Stimulated activated CD8-positive, alpha-beta memory T cell treated with anti-CD3 and anti-CD28 coated beads, Interleukin-12 subunit alpha, Interleukin-12 subunit beta, amount 100 ng/mL, for 4 hours (primary cell): Measurements from ENCODE around the gene TYMS.

Experiments used
- DNase-seq: peaks from one replicate; pipeline ENCODE4 v3.0.0-alpha.2; 2020; ENCODE audit warnings: low read depth

TYMS gene

DNA sequence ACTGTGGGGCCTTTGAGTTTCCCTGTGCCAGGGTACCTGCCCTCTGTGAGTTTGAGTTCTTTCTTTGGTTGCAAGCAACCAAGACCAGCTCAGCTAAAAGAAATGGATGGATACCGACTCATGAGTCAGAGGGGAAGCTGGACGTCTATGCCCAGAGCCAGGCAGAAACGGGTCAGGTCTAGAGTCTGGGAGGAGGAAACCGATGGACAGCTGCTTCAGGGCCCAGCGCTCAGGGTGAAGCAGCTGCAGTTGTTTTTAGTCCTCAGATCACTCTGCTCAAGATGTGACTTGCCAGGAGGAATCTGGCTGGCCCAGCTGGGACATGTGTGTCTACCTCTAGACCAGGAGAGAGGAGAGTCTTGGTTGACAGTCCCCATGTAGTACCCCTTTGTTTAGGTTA, 10.1 kb upstream of the TYMS start:
- no peak for DNase-seq

DNA sequence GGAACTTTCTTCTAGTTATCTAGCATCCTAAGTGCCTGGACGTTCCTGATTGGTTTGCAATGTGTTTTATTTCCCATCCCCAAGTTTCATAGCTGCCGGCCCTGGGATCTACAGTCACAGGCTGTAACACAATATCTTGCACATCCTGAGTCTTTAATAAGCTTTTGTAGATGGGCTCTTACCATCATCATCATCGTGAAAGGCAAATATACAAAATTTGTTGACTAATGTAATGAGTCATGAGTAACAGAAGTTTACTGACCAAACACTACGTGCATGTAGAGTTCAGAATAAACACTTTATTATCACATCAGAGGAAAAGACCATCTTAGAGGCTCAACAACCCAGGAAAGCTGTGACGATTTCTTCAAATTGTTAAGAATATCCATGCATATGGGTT, 8.1 kb upstream of the TYMS start:
- DNase-seq, result no peak

DNA sequence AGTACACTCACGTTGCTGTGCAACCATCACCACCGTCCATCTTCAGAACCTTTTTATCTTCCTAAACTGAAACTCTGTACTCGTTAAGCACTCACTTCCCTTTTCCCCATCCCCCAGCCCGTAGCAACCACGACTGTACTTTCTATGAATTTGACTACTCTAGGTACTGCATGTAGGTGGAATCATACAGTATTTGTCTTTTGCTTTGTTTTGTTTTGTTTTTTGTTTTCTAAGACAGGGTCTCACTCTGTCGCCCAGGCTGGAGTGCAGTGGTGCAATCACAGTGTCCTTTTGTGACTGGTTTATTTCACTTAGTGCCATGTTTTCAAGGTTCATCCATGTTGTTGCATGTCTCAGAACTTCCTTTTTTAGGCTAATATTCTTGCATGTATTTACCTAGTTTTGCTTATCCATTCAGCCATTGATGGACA, 7.0 kb upstream of the TYMS start:
- DNase-seq, result no peak

DNA sequence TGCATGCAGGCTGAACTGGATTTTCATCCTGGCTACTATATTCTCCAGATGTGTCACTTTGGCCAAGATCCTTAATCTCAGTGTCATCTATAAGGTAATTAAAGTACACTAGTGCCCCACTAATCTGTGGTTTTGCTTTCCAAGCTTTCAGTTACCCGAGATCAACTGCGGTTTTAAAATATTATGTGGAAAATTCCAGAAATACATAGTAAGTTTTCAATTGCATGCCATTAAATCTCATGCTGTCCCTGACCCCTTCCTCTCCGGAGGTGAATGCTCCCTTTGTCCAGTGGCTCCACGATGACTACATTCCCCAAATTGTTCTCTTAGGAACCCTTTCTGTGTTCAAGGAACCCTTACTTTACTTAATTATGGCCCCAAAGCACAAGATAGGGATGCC, 5.3 kb upstream of the TYMS start:
- no peak for DNase-seq

DNA sequence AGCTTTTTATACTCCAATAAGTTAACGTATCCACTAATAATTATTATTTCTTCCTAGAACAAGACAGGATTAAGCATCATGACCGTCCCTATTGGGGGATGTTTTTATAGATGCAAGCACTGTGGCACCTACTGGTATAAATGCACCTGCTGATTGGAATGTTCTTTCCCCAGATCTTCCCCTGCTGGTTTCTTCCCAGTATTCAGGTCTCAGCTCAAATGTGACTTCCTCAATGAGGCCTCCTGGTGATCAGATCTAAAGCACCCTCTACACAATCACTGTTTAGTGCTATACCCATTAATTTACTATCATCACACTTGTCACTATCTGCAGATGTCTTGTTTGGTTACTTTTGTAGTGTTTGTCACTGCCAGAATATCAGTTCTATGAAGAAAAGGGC, 3.9 kb upstream of the TYMS start:
- no peak for DNase-seq

DNA sequence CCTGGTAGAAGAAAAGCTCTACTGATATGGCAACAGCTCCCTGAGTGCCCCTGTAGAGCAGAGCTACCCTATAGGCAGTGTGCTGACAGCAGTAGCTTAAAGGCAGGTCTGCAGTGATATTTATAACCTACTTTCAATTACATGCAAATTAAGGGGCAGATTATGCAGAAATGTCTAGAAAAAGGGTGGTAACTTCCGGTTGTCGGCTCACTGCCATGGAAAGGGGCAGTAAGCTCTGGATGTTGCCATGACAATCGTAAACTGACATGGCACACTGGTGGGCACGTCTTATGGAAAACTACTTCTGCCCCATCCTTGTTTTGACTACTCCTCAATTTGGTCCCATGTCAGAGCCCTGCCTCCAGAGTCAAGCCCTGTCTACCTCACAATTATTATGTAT, 2.9 kb upstream of the TYMS start:
- DNase-seq, result no peak

DNA sequence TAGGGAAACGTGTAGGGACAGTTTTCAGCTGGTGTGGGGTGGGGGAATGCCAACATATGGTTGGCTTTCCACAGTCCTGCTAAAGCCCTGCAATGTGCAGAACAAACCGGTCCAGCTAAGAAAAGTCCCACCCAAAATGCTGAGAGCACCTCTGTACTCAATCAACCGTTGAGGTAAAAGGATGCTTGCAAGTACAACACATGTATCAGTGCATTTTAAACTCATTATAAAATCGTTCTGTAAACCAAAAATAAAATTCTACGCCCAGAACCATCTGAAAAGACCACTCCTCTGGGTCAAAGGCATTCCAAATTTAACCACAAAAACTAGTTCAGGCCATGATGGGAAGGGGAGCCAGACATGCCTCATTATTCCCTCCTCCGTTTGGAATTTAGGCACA, 2.0 kb upstream of the TYMS start:
- no peak for DNase-seq

DNA sequence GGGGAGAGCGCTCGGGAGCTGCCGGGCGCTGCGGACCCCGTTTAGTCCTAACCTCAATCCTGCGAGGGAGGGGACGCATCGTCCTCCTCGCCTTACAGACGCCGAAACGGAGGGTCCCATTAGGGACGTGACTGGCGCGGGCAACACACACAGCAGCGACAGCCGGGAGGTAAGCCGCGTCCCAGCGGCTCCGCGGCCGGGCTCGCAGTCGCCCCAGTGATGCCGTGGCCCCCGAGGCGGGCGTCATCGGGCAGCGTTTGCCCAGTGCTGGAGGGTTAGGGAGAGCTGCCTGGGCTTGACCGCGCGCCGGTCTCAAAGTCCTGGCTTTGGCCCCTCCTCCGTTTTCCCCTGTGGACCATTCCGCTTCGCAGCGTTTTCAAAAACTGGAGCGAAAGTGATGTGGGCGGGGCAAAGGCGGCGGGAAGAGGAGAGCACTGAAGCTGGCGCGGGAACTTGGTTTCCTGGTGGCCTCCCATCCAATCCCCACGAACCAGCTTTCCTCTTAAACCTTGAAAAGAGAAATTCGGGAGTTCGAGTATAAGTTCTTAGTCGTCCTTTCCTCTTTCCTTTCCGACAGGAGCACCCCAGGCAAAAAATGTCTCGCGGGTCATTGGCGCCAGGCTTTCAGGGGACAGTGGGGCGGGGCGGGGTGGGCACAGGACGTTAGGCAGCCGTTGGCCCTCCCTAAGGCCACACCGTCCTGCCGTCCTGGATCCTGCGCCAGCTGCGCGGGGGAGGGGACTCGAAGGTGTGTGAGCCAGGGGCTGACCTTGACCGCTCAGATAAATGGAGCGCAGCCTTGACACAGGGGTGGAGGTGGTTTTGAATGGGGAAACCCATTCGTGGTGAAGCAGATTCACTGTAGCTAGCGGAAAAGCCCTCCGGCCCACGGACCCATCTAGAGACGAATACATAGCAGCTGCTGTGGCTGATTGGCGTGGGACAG, 821 bp downstream of the TYMS start:
- peak; percentile 13 for DNase-seq

DNA sequence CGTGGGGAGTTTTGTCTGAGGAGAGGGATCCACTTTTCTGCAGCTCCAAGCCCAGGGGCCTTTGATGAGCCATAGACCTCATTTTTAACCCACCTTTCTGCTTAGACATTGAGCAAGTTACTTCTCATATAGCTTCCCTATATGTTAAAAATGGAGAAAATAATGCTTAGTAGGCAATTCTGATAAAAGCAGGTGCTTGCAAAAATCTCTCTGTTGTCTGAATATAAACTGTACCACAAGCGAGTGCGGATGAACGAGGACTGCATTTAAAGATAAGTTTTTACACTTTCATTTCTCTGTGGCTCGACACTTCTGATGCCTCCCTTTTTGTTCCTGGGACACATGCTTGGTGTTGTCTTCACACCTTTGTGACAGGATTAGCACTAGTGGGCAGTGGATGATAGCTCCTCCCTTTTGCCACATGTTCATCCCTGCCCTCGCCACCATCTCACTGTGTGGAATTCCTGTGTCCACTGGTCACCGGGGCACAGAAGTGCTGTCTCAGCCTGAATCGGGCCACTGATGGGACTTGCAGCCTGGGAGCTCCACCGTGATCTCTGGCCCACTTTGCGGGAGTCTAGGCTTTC, 1.6 kb downstream of the TYMS start:
- no peak for DNase-seq

DNA sequence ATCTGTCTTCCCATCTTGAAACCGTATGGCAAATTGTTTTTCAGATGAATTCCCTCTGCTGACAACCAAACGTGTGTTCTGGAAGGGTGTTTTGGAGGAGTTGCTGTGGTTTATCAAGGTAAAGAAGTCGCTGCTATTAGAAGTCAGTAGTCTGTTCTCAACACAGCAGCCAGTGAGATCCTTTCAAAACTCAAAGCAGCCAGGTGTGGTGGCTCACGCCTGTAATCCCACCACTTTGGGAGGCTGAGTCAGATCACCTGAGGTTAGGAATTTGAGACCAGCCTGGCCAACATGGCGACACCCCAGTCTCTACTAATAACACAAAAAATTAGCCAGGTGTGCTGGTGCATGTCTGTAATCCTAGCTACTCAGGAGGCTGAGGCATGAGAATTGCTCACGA, 2.1 kb downstream of the TYMS start:
- DNase-seq, result no peak

DNA sequence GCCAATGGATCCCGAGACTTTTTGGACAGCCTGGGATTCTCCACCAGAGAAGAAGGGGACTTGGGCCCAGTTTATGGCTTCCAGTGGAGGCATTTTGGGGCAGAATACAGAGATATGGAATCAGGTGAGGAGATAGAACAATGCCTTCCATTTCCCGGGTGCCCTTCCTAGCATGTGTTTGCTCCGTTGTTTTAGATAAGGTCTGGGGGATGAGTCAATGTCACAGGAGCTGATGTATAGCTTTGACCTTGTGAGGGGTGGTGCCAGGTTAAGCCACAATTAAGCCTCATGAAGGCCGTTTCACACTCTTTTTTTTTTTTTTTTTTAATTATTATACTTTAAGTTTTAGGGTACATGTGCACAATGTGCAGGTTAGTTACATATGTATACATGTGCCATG, 4.7 kb downstream of the TYMS start:
- no peak for DNase-seq

DNA sequence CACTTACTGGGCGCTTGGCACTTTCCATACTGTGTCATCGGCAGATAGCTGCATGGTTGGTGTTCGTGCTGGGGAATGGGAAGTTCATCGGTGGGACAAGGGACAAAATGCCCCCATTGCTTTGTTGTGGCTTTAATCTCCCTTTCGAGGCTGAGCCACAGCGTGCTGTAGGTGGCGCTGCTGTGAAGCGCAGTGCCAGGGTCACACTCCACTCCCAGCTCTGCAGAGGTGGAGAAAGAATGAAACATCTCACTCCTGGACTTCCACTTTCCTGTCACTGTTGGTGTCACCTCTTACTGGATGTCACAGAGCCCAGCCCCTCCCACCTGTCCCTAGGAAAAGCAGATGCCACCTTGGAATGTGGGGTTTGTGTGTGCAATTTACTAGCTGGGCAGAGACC, 8.7 kb downstream of the TYMS start:
- DNase-seq, result no peak

DNA sequence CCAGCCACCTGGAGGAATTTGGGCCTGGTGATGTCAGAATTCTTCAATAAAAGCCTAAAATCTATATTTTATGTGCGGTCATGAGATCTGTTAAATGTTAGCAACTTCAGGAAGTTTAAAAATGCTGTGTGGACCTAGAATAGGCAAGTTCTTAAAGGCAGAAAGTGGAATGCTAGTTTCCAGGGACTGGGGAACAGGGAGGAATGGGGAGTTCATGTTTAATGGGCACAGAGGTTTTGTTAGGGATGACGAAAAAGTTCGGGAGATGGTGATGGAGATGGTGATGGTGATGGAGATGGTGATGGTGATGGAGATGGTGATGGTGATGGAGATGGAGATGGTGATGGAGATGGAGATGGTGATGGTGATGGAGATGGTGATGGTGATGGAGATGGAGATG, 9.2 kb downstream of the TYMS start:
- no peak for DNase-seq

DNA sequence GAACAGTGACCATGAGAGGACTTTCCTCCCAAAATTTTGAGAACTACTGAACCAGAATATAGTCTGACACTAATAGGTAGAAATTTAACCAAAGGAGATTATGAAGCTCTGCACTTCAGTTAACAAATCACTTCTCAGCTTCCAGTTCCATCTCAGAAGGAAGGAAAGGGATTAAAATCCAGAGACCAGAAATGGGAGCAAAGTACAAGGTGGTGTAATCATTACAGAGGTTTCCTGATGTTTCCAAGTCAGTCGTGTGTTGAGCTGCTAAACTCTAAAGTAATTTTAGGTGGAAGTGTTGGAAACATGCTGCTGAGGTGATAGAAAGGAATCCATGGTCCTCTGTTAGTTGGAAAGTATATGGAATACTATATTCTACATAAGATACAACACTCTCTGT, 10.8 kb downstream of the TYMS start:
- no peak for DNase-seq

DNA sequence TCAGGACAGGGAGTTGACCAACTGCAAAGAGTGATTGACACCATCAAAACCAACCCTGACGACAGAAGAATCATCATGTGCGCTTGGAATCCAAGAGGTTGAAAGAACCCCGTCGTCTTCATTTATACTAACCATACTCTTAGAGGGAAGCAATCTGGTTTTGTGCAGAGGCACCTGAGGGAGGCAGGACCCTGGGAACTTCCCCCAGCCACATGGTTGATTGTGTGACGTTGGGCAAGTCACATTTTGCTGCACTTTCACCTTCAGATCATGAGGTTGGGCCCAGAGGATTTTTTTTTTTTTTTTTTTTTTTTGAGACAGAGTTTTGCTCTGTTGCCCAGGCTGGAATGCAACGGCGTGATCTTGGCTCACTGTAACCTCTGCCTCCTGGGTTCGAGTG, 11.6 kb downstream of the TYMS start:
- DNase-seq, result no peak

DNA sequence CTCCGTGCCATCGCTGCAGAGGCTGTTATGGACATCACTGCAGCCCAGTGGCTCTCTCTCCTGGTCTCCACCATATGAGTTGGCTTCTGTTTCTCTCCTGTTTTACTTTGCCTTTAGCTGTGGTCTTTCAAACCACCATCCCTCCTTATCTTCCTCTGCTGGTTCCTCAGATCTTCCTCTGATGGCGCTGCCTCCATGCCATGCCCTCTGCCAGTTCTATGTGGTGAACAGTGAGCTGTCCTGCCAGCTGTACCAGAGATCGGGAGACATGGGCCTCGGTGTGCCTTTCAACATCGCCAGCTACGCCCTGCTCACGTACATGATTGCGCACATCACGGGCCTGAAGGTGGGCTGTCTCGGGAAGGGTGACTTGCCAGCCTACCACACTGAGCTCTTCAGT, 13.1 kb downstream of the TYMS start:
- no peak for DNase-seq

DNA sequence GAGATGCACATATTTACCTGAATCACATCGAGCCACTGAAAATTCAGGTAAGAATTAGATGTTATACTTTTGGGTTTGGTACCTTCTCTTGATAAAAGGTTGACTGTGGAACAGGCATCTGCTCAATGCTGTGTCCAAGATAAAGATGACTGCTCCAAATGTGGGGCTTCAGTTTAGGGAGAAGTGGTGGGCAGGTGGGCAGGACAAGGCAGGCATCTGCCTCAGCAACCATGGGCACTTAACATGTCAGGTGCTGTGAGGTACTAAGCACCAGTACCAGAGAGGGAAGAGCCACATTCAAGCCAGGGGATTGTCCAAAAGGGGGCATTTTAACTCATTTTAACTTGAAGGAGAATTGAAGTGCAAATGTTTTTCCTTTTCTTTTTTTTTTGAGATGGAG, 14.0 kb downstream of the TYMS start:
- no peak for DNase-seq

DNA sequence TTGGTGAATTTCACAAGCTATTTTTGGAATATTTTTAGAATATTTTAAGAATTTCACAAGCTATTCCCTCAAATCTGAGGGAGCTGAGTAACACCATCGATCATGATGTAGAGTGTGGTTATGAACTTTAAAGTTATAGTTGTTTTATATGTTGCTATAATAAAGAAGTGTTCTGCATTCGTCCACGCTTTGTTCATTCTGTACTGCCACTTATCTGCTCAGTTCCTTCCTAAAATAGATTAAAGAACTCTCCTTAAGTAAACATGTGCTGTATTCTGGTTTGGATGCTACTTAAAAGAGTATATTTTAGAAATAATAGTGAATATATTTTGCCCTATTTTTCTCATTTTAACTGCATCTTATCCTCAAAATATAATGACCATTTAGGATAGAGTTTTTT, 15.9 kb downstream of the TYMS start:
- no peak for DNase-seq

DNA sequence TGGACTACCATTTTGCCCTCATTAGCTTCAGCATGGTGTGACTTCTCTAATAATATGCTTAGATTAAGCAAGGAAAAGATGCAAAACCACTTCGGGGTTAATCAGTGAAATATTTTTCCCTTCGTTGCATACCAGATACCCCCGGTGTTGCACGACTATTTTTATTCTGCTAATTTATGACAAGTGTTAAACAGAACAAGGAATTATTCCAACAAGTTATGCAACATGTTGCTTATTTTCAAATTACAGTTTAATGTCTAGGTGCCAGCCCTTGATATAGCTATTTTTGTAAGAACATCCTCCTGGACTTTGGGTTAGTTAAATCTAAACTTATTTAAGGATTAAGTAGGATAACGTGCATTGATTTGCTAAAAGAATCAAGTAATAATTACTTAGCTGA, 16.3 kb downstream of the TYMS start:
- no peak for DNase-seq

DNA sequence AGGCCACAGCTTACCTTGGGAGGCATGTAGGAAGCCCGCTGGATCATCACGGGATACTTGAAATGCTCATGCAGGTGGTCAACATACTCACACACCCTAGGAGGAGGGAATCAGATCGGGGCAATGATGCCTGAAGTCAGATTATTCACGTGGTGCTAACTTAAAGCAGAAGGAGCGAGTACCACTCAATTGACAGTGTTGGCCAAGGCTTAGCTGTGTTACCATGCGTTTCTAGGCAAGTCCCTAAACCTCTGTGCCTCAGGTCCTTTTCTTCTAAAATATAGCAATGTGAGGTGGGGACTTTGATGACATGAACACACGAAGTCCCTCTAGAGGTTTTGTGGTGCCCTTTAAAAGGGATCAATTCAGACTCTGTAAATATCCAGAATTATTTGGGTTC, 17.9 kb downstream of the TYMS start:
- no peak for DNase-seq

DNA sequence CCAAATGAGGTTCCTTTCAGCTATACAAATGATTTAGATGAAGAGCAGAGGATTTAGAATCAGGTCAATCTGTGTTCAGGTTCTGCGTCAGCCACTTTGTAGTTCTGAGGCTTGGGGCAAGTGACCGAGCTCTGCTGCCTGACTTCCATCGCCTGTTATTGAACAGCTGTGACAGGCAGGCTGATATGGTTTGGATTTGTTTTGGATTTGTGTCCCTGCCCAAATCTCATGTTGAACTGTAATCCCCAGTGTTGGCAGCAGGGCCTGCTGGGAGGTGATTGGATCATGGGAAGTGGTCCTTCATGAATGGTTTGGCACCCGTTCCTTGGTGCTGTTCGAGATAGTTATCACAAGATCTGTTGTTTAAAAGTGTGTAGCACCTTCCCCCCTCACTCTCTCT, 18.6 kb downstream of the TYMS start:
- no peak for DNase-seq

DNA sequence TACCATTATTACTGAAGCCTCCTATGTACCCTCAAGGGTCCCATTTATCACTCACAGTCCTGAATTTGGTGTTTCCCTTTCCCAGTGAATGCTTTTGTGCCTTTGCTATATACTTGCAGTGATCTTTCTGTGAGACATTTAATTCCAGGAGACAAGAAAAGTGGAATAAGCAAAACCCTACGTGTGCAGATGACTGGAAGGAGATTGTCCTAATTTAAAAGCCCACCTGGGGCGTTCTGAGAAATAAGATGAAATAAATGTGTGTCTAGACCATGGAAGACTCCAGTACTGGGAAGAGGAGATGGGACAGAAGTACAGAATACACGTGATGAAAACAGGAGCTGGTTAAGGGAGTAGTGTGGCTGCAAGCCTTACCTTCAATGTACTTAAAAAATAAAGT, 19.3 kb downstream of the TYMS start:
- DNase-seq, result no peak

DNA sequence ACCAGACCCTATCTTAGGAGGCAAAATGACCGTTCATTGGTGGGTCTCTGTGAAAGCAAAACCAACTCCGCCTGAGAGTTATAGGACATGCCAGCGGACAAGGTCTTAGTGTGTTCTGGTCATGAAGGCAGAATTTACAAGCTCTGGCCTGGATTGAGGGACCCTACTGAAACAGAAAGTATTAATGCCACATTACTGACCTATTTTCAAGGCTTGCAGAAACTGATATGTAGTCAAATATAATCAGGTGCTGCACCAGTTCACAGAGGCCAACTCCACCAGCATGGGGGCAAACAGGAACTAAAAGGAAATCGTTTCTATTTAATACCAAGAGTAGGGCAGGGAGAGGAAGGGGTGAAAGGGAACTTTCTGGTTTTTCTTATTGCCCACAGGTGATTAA, 19.7 kb downstream of the TYMS start:
- no peak for DNase-seq

DNA sequence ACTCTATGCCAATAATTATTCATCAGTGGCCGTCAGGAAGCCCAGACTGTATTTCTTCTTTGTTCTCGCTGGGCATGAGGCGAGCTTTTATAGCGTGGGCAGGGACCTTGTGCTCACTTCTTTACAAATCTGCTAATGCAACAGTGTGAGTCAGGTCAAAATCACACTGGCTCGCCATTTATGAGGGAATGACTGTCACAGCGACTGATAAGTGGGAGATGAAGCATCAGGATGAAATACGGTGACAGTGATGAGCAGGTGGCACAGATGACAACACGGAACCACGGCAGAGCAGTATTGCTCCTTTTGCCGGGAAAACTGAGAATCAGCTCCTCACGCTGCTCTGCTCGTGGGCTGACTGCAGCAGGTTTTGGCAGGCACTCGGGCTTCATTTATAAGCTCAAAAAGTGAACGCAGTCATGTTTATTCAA, 20.5 kb downstream of the TYMS start:
- DNase-seq, result no peak
